HG03060 (cell line): ENCODE results near the gene C1orf232.

ENCODE experiments used
- ATAC-seq: cut with Tn5 transposase; IDR thresholded peaks from one replicate; pipeline ENCODE4 v1.9.1; 2021; ENCODE audit warnings: low read depth, moderate number of reproducible peaks; ENCODE audit not compliant: unreplicated experiment

The C1orf232 gene

GRCh38 chr1:26168410-26169197 is at the start of gene C1orf232:
Gene C1orf232, minus strand, starts transcription at chr1:26168963. Its CDS starts 464 bp downstream, at chr1:26168499.
- ATAC-seq = no peak

GRCh38 chr1:26215246-26215645 is 46.5 kb upstream of the C1orf232 start:
- ATAC-seq = no peak

GRCh38 chr1:26213335-26213905 is 44.7 kb upstream of the C1orf232 start:
- ATAC-seq = no peak

- ATAC-seq = no peak
Measured at GRCh38 chr1:26212726-26213125, 44.0 kb upstream of the C1orf232 start.

- no peak for ATAC-seq
Measured at GRCh38 chr1:26210147-26210870, 41.5 kb upstream of the C1orf232 start.

GRCh38 chr1:26203642-26204318 is 35.0 kb upstream of the C1orf232 start:
- no peak for ATAC-seq

GRCh38 chr1:26200413-26200812 is 31.6 kb upstream of the C1orf232 start:
- no peak for ATAC-seq

GRCh38 chr1:26197813-26198212 is 29.1 kb upstream of the C1orf232 start:
- ATAC-seq = no peak

GRCh38 chr1:26197301-26197700 is 28.5 kb upstream of the C1orf232 start:
- ATAC-seq = no peak

- ATAC-seq = no peak
Measured at GRCh38 chr1:26195805-26196204, 27.0 kb upstream of the C1orf232 start.

- ATAC-seq = no peak
Measured at GRCh38 chr1:26191739-26192138, 23.0 kb upstream of the C1orf232 start.

- ATAC-seq = no peak
Measured at GRCh38 chr1:26190373-26190987, 21.7 kb upstream of the C1orf232 start, which contains the start of gene CATSPER4. Gene CATSPER4, plus strand, starts transcription at chr1:26190602. Its CDS starts 26 bp downstream, at chr1:26190628.

GRCh38 chr1:26189751-26190275 is 21.1 kb upstream of the C1orf232 start:
- ATAC-seq = no peak

GRCh38 chr1:26189331-26189730 is 20.6 kb upstream of the C1orf232 start:
- ATAC-seq = no peak

GRCh38 chr1:26188477-26188876 is 19.7 kb upstream of the C1orf232 start:
- no peak for ATAC-seq

- no peak for ATAC-seq
Measured at GRCh38 chr1:26187882-26188281, 19.1 kb upstream of the C1orf232 start.

- no peak for ATAC-seq
Measured at GRCh38 chr1:26184883-26185282, 16.1 kb upstream of the C1orf232 start.

- ATAC-seq = no peak
Measured at GRCh38 chr1:26184086-26184485, 15.3 kb upstream of the C1orf232 start.

- ATAC-seq = no peak
Measured at GRCh38 chr1:26182383-26182696, 13.6 kb upstream of the C1orf232 start.
